Ovary (tissue), 9 donors: ENCODE measurements around the gene TMEM123. TPM values are rescaled to one million over a fixed set of nuclear protein-coding genes. Genes with fewer than 3 reads are reported as not detected.

ENCODE experiments used
- DNase-seq, 5 donors: peaks; one replicate each; pipeline ENCODE4 v3.0.0-alpha.2; 2019 to 2020
- H3K27ac ChIP-seq, 2 donors: fragments of 200-600 bp; one replicate each; pipeline versions ENCODE4 v1.5.1 to v1.8.0; 2019 to 2022
- H3K27me3 ChIP-seq: fragments of 200-600 bp; one replicate; pipeline ENCODE4 v1.8.0; 2022
- H3K36me3 ChIP-seq: fragments of 200-600 bp; sonication (generic); one replicate; pipeline ENCODE4 v1.5.1; 2019
- H3K4me1 ChIP-seq: one replicate; pipeline ENCODE4 v1.8.1; 2013; ENCODE audit warnings: mild to moderate bottlenecking, moderate library complexity; ENCODE audit not compliant: insufficient read depth
- H3K4me3 ChIP-seq: fragments of 200-600 bp; sonication (generic); one replicate; pipeline ENCODE4 v1.5.1; 2017
- H3K9me3 ChIP-seq, 2 donors: fragments of 200-600 bp in 1 of 2; sonication (generic) in 1 of 2; one replicate each; pipeline versions ENCODE4 v1.5.1 to v1.8.1; 2013 to 2019; ENCODE audit warnings: mild to moderate bottlenecking in 1 of 2, moderate library complexity in 1 of 2
- EP300 ChIP-seq: sonication (generic); formaldehyde crosslinking; IDR thresholded peaks from one replicate; pipeline ENCODE4 v1.6.1; 2017; ENCODE audit warnings: antibody characterized with exemption
- POLR2A ChIP-seq: fragments of 450-650 bp; IDR thresholded peaks from one replicate; pipeline ENCODE4 v1.6.1; 2017; ENCODE audit warnings: antibody characterized with exemption, mild to moderate bottlenecking, moderate library complexity
- WGBS, 3 donors: extraction: QIAGEN DNeasy Blood & Tissue Kit in 1 of 3; methylation state at CpG; one replicate each; pipeline versions ENCODE4 v1.1.5 to v1.1.7; 2013 to 2017; 5-methylcytosine and 5-hydroxymethylcytosine counted together
- intact Hi-C, 4 donors: fragments of 100-400 bp; cut with DNase I; formaldehyde crosslinking; loops; one replicate each; pipeline versions ENCODE4 v1.11.0 to v1.15.1; 2022 to 2023
- polyA plus RNA-seq, 2 donors: library from polyadenylated mRNA; stranded (reverse); fragments of 200-250 nt in 1 of 2; fragments of 350-450 nt in 1 of 2; fragmentation: Illumina TruSeq in 1 of 2; extraction: RNeasy Lipid Tissue Mini Kit (QIAGEN cat#74804) in 1 of 2; gene quantifications; one replicate each; pipeline ENCODE4 v1.2.3, GENCODE V29; 2013 to 2014
- total RNA-seq, 7 donors: library from RNA; depleted of rRNA in 2 of 7; stranded (reverse); fragments of >200 nt in 2 of 7; fragmentation: NEBNext Ultra II Directional in 3 of 7; extraction: Animal tissue kit (Norgen Biotek cat#: 25700) in 3 of 7; gene quantifications; one replicate each; pipeline versions ENCODE4 v1.1.0 to v1.2.4, GENCODE V29; 2016 to 2023
- TF ChIP-seq, protein P1 (sequence below), 3 donors: fragments of 450-650 bp in 2 of 3; fragments of 200-600 bp in 1 of 3; IDR thresholded peaks; one replicate each; pipeline versions ENCODE4 v1.5.1 to v1.8.0; 2016 to 2022; ENCODE audit warnings: antibody characterized with exemption in 3 of 3, mild to moderate bottlenecking in 1 of 3
- donor health status: DM: no; HTN: no; CAD: no; lungs with moderate emphysema.
- donor health status: DM: no; HTN: no; CAD: no.
- donor health status: Bipolar disorder and iron deficiency.
- donor health status: DM: yes; HTN: yes; CAD: no.
- donor health status: DM: no; HTN: no; CAD: no.
- donor health status: DM: yes; HTN: yes; CAD: no.

TMEM123 gene
- total and polyA plus RNA-seq, 9 donors, result 69.4 to 165 (median 124) TPM

DNA sequence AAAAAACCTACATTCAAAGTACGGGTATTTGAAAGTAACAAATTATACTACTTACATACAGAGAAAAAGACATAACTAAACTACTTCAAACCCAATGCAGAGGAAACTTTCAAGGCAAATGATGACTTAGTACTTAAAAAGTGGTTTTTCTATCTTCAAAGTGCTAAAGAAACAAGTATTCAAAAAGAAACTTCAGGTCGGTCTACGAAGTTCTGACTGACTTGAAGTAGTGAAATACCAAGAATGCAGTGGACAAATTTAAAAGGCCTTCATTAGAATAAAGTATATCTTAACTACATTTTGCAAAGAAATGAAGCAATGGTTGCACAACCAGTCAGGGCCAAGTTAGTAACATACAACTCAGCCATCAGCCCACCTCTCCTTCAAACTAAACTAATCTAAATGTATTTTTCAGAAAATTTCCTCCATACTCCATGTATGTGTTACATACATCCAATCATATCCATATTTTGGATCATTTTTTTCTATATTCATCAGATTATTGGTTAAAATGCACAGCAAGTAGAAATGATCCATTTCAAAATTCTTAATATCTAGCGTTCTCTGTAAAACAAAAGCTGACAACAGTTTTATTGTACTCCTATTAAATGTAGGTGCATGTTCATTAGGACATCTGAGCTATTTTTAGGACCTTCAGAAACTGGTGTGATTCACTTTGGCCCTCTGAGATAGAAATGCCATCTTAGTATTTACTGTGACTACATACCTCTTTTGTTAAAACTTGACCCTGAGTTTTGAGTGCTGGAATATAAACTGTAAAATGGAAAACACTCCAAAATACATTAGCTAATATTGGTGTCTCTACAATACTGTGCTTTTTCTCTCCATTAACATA is 55.6 kb downstream of the TMEM123 start:
- WGBS, 3 donors, result 67 to 79% (median 75%) methylated on average over 4 of the region's 4 CpGs
- Histone ChIP-seq H3K27ac (no peak overlapping the region), H3K4me1 (no peaks in the 10 kb centered on the region), H3K4me3 (no peak overlapping the region), H3K9me3 (no peaks in the 10 kb centered on the region), H3K27me3 (no peaks in the 10 kb centered on the region), H3K36me3 (no peaks in the 10 kb centered on the region)
- DNase-seq, result no peak
- TF ChIP-seq EP300 (no peak), POLR2A (no peak)
- TF ChIP-seq, protein P1, sequence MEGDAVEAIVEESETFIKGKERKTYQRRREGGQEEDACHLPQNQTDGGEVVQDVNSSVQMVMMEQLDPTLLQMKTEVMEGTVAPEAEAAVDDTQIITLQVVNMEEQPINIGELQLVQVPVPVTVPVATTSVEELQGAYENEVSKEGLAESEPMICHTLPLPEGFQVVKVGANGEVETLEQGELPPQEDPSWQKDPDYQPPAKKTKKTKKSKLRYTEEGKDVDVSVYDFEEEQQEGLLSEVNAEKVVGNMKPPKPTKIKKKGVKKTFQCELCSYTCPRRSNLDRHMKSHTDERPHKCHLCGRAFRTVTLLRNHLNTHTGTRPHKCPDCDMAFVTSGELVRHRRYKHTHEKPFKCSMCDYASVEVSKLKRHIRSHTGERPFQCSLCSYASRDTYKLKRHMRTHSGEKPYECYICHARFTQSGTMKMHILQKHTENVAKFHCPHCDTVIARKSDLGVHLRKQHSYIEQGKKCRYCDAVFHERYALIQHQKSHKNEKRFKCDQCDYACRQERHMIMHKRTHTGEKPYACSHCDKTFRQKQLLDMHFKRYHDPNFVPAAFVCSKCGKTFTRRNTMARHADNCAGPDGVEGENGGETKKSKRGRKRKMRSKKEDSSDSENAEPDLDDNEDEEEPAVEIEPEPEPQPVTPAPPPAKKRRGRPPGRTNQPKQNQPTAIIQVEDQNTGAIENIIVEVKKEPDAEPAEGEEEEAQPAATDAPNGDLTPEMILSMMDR (IDR thresholded peaks at IDR 0.05), result no peak
- intact Hi-C loops, result no loop called here

DNA sequence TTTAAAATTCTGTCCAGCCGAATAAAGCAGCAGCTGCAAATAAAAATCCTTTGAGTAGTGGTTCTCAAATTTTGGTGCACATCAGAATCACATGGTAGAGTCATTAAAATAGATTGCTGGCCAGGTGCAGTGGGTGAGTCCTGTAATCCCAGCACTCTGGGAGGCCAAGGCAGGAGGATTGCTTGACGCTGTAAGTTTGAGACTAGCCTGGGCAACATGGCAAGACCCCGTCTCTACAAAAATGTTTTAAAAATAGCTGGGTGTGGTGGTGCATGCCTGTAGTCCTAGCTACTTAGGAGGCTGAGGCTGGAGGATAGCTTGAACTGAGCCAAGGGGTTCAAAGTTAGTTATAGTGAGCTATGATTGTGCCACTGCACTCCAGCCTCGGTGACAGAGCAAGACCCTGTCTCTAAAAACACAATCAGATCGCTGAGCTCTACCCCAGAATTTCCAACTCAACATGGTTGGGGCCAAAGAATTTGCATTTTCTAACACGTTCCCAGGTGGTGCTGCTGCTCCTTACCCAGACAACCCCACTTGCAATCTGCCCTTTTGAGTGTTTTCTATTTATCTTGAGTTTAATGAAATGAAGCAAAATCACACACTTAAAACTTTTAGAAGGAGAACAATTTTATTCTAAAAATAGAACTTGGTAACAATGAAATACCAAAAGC is 56.7 kb downstream of the TMEM123 start:
- no peak overlapping the region for H3K27ac ChIP-seq
- H3K36me3 ChIP-seq, result no peaks in the 10 kb centered on the region
- 75 to 87% (median 85%) methylated on average over 6 of the region's 6 CpGs for WGBS, 3 donors
- no peaks in the 10 kb centered on the region for H3K27me3 ChIP-seq
- no peaks in the 10 kb centered on the region for H3K4me1 ChIP-seq
- TF ChIP-seq, protein P1 (IDR thresholded peaks at IDR 0.05), result no peak
- TF ChIP-seq POLR2A (no peak), EP300 (no peak)
- H3K9me3 ChIP-seq, result no peaks in the 10 kb centered on the region
- no peak overlapping the region for H3K4me3 ChIP-seq
- DNase-seq, result no peak
- intact Hi-C loops, result no loop called here

DNA sequence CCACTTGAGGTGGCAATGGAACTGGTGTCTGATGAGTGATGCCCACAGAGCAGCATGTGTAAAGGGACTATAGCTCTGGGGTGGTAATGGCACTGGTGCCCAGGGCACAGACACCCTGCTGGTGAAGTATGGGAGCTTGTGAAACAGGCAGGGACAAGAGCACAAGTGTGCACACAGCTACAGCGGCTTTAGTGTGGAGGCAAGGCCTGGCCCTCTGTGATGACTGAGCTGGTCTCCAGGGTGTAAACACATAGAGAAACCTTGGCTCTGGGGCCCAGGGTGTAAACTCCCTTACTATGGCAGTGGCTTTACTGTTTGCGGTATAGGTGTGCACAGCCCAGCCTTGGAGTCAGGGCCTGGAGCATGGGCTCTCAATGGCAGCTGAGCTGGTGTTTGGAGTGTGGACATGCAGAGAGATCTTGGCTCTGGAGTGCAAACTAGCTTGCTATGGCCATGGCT is 59.3 kb downstream of the TMEM123 start:
- no peaks in the 10 kb centered on the region for H3K36me3 ChIP-seq
- 92 to 99% (median 96%) methylated on average over 2 of the region's 2 CpGs for WGBS, 3 donors

DNA sequence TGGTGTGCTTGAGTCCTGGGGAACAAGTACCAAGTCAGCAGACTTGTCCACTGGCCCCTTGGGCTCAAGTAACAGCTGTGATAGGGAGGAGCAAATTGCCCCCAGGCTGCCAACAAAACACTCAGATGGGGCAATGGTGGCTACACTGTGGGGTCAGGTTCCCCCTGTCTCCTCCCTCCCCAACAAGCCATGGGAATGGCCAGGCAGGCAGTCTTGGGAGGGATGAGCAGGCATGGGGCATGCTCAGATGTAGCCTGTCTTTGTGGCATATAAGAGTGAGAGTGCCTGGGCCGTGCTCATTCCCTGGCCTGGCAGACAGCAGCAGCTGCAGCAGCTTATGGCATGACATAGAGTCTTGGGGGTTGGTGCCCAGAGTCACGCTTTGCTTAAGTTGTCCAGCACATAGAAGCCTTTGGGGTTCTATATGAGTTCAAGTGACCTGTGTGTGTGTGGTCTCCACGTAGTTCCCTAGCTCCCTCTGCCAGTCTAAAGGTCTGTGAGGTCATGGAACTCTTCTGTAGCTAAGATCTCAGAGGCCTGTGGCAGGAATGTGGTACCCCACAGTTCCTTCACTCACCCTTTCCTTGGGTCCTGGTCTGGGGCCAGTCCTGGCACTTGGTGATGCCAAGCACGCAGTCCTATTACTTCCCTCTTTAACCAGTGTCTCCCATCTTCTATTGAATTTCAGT is 60.9 kb downstream of the TMEM123 start:
- 91 to 97% (median 96%) methylated on average over 4 of the region's 4 CpGs for WGBS, 3 donors
- no peaks in the 10 kb centered on the region for H3K36me3 ChIP-seq
- H3K4me1 ChIP-seq, result no peaks in the 10 kb centered on the region
- no peaks in the 10 kb centered on the region for H3K27me3 ChIP-seq
- no peak overlapping the region for H3K27ac ChIP-seq
- TF ChIP-seq, protein P1 (IDR thresholded peaks at IDR 0.05), result no peak
- no peak for TF ChIP-seq POLR2A
- TF ChIP-seq EP300, result no peak
- no peak overlapping the region for H3K4me3 ChIP-seq
- no peak for DNase-seq
- no peaks in the 10 kb centered on the region for H3K9me3 ChIP-seq
- intact Hi-C loops, result no loop called here

More for the DNA sequence above, 59.3 kb downstream of the TMEM123 start:
- no peak overlapping the region for H3K4me3 ChIP-seq
- intact Hi-C loops, result no loop called here
- TF ChIP-seq, protein P1 (IDR thresholded peaks at IDR 0.05), result no peak
- TF ChIP-seq EP300 (no peak), POLR2A (no peak)
- no peaks in the 10 kb centered on the region for H3K9me3 ChIP-seq
- no peak for DNase-seq
- no peaks in the 10 kb centered on the region for H3K4me1 ChIP-seq
- no peak overlapping the region for H3K27ac ChIP-seq
- H3K27me3 ChIP-seq, result no peaks in the 10 kb centered on the region
